Activated CD4-positive, alpha-beta T cell treated with anti-CD3 and anti-CD28 coated beads, Interleukin-10, Interleukin-2, amounts not matched to agents 100 ng/mL and 50 ng/mL, durations not matched to agents 16 hours and 8 hours (primary cell): ENCODE measurements around the gene KIFAP3.

Source experiments
- DNase-seq: peaks from one replicate; pipeline ENCODE4 v3.0.0-alpha.2; 2020

KIFAP3 gene

DNA sequence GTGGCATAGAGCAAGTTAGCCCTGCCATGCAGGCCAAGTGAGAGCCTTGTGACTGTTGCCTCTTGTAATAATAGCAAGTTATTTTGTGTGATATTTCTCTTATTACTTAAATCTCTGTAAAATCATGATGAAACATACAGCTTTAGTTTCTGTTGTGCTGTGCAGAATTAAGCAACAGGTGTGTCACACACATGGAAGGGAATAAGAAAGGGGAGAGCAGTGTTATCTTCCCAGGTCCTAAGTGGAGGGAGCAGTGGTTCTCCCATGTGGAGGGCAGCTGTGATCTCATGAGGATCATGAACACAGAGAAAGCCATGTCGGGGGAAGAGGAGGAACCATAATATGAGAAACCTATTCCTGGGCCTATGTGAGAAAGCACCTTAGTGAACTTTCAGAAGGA lies 155.6 kb downstream of the KIFAP3 start:
- DNase-seq: no peak

DNA sequence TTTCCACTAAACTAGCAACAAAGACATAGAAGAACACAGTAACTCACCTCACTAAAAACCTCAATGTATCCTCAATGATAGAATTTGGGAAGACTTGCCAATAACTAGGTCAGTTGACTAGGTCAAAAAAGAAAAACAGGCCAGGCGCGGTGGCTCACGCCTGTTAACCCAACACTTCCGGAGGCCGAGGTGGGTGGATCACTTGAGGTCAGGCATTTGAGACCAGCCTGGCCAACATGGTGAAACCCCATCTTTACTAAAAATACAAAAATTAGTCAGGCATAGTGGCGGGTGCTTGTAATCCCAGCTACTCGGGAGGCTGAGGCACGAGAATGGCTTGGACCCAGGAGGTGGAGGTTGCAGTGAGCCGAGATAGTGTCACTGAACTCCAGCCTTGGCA lies 156.3 kb downstream of the KIFAP3 start:
- peak; percentile 31 for DNase-seq

DNA sequence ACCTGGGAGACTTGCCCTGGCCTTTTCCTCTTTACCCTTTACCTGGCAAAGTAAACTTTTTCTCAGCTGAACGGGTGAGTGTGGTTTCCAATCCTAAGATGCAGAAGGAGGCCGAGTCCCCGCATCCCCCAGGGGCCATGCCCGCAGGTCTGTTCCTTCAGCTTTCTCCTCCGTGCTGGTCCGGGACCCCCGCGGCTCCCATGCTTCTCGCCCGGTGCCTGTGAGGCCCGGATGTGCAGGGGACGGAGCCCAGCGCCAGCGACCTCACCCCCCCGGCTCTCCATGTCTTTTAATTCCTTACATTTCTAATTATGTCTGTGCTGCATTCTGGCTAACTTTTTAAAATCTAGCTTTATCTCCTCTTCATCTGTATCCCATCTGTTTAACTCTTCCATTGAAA lies 159.3 kb downstream of the KIFAP3 start:
- DNase-seq: no peak

DNA sequence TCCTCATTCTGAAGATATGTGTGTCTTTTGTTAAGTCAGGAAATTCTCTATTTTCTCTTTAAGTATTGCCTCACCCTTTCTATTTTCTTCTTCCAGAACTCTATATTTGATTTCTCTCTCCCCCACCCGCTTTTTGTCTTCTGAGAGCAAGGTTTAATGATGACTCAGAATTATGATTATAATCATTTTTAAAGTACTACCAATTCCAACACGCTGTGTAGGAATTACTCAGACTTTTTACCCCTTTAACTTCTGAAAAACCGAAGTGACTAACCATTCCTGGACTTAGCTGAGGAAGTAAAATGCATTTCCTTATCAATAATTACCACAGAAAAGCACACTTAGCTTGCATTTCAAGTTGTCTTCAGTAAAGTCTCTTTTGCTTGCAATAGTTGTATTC lies 160.0 kb downstream of the KIFAP3 start:
- DNase-seq: peak; percentile 66

DNA sequence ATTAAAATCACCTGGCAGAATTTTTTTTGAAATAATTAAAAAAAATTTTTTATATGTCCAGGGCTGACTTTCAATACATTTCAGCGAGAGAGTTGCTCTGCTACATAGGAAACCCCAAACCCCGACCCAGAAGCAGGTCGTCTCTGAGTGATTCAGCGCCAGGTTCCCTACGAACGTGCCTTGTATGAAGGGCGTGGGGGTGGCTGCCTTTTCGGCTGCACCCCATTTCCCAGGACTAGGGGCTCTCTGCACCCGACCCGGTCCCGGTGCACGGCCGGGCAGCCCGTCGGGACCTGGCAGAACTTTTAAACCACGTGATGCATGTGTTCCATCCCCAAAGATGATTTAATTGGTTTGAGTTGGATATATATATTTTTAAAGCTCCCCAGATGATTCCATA lies 165.0 kb downstream of the KIFAP3 start:
- no peak for DNase-seq

DNA sequence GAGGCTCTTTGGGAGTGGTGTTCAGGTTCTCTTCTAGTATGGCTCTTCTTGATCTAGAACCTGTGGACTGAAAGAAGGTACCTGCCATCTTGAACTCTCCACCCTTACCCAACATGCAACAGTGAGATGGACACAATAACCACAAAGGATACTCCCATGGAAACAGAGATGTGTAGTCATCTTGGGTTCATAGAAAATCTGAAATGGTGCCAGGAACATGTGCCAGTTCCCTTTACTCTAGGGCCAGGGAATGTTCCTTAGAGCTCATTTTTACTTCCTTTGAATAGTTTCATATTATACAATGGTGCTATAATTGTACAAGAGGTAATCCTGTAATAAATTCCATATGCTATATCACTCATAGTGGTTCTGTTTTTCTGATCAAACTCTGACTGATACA lies 167.6 kb downstream of the KIFAP3 start:
- DNase-seq: no peak

DNA sequence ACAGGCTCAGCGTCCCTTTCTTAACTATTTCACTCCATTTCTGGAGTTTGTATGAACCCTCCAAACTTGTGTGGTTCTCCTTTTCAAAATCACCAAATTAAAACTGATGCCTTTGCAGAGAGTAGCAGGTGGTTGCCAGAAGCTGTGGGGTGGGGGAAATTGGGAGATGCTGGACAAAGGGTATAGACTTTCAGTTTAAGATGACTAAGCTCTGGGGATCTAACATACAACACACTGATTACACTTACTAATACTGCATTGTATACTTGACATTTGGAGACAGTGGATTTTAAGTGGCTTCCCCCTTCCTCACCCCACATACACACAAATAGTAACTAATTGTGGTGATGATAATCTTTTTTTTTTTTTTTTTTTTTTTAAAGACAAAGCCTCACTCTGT lies 169.7 kb downstream of the KIFAP3 start:
- DNase-seq: no peak

DNA sequence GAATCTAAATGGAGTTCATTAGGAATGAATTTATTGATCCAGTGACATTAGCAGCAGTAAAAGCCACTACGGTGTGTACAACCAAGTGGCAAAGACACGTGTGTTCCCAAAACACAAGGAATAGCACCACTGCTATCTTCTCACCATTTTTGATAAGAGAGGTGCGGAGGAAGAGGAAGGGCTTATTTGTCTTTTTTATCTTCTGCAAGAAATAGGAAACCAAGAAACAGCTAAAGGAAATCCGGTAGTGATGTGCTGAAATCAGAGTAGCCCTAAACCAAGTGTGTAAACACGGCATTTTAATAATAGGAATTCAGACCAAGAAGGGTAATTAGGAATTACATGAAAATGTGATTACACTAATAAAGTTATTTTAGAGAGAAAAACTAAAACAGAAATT lies 171.7 kb downstream of the KIFAP3 start:
- DNase-seq: no peak

DNA sequence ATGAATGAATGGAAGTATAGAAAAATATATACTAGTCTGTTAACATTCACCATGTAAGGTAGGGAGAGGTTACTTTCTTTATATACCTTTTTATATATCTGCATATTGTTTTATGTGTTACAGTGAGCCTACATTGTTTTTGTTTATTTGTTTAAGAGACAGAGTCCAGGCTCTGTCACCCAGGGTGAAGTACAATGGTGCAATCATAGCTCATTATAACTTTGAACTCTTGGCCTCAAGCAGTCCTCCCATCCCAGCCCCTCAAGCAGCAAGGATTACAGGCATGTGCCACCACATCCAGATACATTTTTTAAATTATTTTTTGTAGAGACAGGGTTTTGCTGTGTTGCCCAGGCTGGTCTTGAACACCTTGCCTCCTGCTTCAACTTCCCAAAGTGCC lies 173.4 kb downstream of the KIFAP3 start:
- no peak for DNase-seq

DNA sequence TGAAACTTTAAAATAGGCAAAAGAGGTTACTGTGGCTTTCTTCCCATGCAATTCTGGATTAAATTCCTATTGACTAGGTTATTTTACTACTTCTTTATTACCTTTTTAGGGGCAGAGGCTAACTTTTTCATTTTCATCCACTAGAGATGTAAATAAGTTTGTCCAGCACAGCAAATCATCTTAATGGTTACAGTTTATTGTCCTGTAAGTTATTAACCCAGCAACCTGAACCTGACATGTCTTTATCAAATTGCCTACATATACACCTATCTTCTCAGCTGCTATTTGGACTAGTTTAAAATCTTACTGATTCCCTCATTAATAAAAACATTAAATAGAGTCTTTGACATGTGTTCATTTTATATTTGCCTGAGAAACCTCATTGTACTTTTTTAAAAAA lies 173.9 kb downstream of the KIFAP3 start:
- no peak for DNase-seq

DNA sequence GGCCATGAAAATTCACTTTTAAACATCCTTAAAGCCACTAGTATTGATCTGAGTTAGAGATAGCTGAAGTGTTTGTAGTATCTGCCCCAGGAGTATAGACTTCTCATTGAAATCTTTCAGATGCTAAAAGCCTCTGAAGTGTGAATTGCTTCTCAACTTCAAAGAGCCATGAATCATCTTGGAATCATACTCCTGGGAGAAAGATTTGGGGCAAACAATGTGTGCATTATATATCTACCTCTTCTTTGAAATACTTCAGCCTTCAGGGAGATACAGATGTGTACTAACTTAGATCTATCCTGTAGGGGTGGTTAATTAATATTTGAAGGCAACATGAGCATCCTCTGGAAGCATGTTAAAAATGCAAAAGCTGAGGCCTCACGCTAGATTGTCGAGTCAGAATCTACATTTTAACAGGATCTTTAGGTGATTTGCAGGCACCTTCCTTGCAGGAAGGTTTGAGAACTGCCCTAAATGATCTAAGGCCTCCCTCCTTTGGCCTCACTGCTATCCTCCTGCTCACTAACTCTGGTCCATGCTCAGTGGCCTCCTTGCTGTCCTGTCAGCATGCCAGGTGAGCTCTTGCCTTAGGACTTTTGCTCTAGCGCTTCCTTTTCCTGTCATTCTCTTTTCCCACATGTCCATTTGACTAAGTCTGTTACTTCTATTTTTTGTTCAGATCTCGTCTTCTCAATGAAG lies 174.8 kb downstream of the KIFAP3 start:
- DNase-seq: no peak

DNA sequence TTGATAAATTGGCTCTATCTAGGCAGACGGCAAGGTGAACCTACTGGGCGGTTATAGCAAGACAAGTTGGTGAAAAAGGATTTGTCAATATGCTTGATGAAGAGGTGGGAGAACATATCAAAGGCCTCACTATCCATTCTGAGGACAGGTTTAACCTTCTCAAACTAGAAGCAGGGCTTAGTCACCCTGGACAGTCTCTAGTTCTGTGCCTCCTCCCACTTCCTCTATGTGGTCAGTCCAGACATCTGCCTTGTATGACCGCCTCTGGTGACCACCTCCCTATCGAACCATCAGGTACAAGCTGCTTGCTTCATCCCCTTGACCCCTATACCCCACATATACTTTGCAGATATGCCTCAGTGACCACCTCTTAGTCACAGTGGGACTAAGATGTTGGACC lies 178.5 kb downstream of the KIFAP3 start:
- DNase-seq: no peak

DNA sequence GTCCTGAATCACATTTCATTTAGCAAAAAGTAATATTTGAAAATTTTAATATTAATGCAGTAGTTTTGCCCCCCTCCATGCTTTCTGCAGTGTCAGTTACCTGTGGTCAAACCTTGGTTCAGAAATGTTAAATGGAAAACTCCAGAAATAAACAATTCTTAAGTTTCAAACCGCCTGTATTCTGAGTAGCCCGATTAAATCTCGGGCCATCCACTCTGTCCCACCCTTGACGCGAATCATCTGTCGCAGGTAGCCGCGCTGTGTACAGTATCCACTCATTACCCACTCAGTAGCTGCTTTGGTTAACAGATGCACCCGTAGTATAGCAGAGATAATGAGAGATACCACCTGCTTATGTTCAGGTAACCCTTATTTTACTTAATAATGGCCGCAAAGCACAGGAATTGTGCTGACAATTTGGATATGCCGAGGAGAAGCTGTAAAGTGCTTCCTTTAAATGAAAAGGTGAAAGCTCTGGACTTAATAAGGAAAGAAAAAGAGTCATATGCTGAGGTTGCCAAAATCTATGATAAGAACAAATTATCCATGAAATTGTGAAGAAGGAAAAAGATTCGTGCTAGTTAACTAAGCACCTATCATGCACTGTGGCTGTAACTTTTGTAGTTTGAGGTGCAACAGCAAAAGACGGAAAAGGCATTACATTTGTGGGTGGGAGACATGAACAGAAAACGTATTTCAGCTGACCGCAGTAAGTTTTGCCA lies 179.9 kb downstream of the KIFAP3 start:
- DNase-seq: no peak

DNA sequence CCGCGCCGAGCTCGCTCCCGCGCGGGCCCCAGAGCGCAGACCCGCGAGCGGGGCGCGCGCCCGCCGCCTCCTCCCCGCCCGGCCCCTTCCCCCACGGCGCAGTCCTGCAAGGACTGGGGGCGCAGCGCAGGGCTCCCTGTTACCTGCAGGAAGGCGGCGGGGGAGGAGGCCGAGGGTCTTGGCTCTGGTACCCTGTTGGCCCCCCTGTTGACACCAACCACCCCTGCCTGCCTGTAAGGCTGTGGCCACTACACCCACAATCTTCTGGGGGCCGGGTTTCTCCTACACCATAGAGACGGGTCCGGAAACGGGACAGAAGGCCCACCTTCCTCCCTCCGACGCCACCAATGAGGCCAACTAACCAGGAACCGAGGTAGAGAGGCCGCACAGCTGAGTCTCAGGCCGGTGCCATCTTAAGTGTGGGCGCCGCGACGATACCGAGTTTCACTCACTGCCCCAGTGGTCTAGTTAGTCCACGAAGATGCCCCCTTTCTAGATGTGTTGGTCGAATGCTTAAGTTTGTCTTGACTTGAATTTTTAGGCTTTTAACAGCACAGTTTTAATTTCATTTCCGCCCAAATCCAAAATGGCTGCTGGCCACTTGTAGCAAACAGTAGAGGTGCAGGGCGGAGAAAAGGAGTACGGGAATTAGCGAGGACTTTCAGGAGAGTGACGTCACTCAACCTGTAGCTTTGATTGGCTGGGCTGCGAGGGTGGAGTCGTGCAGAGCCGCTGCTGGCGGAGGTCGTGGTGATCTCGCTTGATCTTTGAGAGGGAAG lies 180.7 kb downstream of the KIFAP3 start, which contains the start of gene SCYL3:
Gene SCYL3 (minus strand): TSS at position 252 of the 779 bp plus-strand sequence. CDS start 5,056 bp downstream, outside the sequence.
- DNase-seq: peak; percentile 97

DNA sequence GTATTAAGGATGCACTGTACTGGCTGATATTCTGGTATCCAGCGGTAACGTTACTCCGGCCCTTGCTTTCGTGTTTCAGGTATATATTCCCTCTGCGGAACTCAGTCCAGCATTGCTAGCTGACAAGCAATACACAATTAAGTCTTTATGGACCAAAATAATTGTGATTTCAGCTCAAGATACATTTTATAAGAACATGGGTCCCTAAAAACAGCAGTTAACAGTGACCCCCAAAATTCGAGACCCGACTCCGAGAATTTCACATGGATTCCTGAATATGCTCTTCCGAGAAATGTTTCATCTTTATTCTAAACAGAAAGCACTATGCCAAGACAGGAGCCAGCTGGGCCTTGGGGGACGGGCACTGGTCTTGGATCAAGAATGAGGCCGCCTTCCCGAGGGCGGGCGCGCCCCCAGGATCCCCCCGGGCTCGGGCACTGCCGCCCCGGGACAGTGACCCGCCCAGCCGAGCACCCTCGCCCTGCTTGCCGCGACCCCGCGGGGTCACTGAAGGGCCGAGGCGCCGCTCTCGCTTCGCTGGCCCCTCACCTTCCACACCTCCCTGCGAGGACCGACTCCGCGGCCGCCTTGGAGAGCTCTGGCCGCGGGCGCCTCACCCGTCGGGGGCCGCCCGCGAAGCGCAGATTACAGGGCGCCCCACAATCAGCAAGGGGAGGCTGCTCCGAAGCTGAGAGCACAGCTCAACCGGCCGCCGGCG lies 181.4 kb downstream of the KIFAP3 start:
- DNase-seq: no peak

DNA sequence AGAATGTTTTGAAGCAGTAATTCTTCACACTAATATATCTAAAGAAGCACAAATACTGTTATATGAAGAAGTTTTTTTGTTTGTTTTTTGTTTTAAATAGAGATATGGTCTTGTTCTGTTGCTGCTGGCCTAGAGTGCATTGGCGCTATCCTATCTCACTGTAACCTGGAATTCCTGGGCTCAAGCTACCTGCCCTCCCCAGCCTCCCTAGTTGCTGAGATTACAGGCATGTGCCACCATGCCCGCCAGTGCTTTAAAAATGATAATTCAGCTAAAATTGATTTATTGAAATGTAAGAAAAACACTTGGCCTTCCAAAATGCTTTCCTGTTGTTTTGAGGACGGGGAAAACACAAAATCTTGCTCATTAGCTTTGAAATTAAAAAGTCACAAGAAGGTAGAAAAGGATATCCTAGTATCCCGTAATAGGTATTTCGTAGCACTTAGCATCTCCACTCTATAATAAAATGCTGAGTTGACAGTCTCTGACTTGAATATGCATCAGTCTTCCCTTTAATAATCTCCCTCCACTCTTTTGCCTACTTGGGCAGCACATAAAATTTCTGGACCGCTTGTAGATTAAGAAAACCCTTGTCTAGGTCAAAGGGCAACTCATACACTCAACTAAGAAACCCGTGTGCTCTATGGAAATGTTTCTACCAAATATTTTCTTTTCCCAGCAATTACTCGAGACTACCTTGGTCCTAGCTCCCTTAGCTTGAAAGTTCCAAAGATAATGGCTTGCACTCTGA lies 182.1 kb downstream of the KIFAP3 start:
- no peak for DNase-seq

DNA sequence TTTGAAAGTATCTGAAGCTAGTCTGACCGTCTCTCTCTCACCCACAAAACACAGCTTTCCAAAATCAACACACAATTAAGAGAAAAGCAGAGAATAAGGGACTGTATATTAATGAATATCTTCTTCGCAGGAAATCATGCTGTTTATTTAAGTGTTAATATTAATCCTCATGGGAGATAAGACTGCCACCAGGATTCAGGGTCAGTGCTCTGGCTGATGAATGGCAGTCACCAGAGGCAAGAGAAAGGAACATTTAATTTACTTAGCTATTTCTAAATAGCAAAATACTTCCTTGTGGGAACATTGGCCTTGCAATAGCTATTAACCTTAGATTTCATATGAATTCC lies 183.0 kb downstream of the KIFAP3 start:
- DNase-seq: no peak

DNA sequence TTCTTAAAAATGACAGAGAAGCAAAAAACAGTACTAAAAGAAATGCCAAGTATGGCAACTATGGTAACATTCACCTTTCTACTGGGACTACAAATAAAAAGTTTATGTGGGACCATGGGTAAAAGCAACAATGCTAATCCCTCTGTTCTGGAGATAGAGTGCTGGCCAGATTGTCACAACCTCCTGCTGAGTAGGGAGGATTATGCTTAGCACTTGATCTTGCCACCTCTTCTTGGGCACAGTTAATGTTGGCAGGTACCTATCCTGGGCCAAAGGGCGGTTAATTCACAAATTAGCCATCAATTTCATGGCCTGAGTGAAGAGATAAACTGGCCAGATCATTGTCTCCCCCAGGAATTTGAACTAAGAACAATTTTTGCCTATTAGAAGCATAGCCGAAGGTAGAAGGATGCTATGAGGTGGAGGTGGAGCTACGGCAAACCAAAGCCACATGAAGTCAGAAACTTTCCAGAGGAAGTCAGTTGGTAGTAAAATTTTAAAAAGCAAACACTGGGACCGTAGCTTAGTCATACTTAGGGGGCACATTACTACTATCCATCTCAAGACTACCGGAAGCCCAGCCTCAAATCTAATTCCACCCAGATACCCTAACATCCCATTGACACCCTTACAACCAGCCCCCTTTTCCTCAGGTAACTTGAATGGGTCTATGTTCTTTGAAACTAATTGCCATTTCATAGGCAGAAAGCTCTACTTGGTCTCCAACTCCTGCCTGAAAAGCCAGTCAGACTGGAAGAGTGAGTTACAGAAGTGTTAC lies 183.5 kb downstream of the KIFAP3 start:
- peak; percentile 78 for DNase-seq

DNA sequence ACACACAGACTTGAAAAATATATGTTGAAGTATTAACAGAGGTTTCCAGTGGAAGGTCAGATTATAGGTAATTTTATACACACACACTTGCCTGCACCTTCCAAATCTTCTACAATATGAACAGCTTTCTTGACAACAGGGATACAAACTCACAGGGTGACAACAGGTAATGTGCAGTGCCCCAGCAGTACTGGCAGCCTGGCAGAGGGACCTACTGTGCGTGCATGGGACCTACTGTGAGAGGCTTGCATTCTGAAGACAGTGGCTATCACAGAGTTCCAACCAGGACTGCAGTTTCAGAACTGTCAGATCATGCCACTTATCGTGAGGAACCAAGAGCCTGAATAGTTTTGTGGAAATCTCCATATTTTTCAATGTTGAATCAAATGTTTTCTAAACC lies 184.6 kb downstream of the KIFAP3 start:
- DNase-seq: no peak

DNA sequence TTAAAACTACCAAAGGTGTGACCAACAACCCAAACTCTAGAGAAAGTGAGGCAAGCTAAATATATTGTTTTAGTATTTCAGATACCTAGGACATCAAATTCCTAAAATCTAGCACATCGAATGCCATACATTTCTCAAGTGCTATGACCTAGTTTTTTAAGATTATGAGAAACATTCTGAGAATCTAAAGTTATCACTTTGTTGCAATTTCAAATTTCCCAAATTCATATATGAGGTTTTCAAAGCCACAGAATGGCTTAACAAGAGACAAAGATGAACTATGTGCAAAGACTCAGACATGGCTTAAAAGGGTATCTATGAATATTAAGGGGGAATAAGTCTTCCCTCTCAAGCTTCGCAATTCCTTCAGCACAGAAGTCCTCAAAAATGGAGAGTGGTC lies 187.6 kb downstream of the KIFAP3 start:
- DNase-seq: no peak

DNA sequence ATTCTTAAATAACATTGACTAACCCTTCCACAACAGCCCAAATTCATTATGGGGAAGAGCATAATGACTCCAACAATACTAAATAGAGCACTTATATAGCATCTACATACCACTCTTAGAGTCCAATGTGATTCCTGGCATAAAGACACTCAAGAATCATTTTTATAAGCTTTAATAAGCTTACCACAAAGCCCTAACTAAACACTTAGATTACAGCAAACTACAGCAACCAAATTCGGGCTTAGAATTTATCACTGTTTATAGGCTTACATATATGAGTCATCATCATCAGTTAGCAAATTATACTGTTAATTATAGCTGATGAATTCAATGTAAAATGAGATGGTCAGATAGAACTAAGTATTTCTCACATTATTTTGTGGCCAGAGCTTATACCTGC lies 188.1 kb downstream of the KIFAP3 start:
- no peak for DNase-seq

DNA sequence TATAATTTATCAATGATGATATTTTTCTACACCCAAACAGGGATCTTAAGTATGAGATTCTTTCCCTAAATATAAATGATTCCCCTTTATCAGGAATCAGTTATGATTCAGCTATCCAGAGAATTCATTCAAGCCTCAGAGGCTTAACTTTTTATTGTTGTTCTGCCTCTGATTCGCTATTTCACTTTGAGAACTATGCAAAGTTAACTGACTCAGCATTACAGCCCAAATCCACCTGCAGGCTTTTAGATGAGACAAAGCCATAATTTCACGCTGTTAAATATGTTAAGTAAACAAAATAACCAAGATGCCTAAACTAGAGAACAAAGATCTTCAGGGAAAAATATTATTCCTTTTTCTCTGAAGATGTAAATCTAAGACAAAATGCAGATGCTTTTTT lies 189.3 kb downstream of the KIFAP3 start:
- DNase-seq: no peak
